NCI-H748 treated with DMSO at 0.1 percent for 48 hours (cell line): ENCODE results near the gene SMPD3.

ENCODE experiments used
- DNase-seq: peaks from one replicate; lab custom pipeline; 2025; lab: John Stamatoyannopoulos, UW

SMPD3 gene

GRCh38 chr16:68380676-68381362 is 67.5 kb downstream of the SMPD3 start:
- DNase-seq: no peak

GRCh38 chr16:68380348-68380670 is 68.0 kb downstream of the SMPD3 start:
- DNase-seq: no peak

GRCh38 chr16:68379472-68380347 is 68.6 kb downstream of the SMPD3 start:
- DNase-seq: no peak

- DNase-seq: no peak
Measured at GRCh38 chr16:68378436-68379415, 69.6 kb downstream of the SMPD3 start.

- DNase-seq: no peak
Measured at GRCh38 chr16:68377667-68378393, 70.5 kb downstream of the SMPD3 start.

GRCh38 chr16:68377221-68377620 is 71.1 kb downstream of the SMPD3 start:
- DNase-seq: no peak

GRCh38 chr16:68376590-68376989 is 71.7 kb downstream of the SMPD3 start:
- DNase-seq: no peak

- no peak for DNase-seq
Measured at GRCh38 chr16:68375801-68376536, 72.3 kb downstream of the SMPD3 start.

- DNase-seq: no peak
Measured at GRCh38 chr16:68374961-68375660, 73.2 kb downstream of the SMPD3 start.

- DNase-seq: no peak
Measured at GRCh38 chr16:68374246-68374805, 74.0 kb downstream of the SMPD3 start.

GRCh38 chr16:68373528-68374245 is 74.6 kb downstream of the SMPD3 start:
- no peak for DNase-seq

GRCh38 chr16:68372806-68373205 is 75.5 kb downstream of the SMPD3 start:
- DNase-seq: no peak

GRCh38 chr16:68372381-68372720 is 76.0 kb downstream of the SMPD3 start:
- DNase-seq: no peak

- no peak for DNase-seq
Measured at GRCh38 chr16:68371706-68372380, 76.5 kb downstream of the SMPD3 start.

GRCh38 chr16:68371276-68371651 is 77.0 kb downstream of the SMPD3 start:
- DNase-seq: no peak

GRCh38 chr16:68370581-68371275 is 77.6 kb downstream of the SMPD3 start:
- no peak for DNase-seq

- DNase-seq: no peak
Measured at GRCh38 chr16:68369697-68370580, 78.4 kb downstream of the SMPD3 start.
